ENCODE data around the gene PTPN4. TPM values are rescaled to one million over a fixed set of nuclear protein-coding genes. Genes with fewer than 3 reads are reported as not detected.

The PTPN4 gene
- total and polyA plus RNA-seq, 2 of the 8 experiments (the other 6 are each of a cell fraction or from before 2014, with no cell fraction given): 28.5 to 105 TPM

- no peak for TF ChIP-seq RAD21 (IDR thresholded peaks at IDR 0.05 in 1 of 2, conservative IDR thresholded peaks at IDR 0.05 in 1 of 2; ENCODE audit: low read depth in 2 of 2, low read length in 2 of 2)
These were observed 41.0 kb upstream of the PTPN4 start (continued) for GRCh38 chr2:119718501-119719260.

Data from H1 (cell line).